NK-92 (cell line): ENCODE measurements around the gene BASP1.
"Not testable (repeated sequence)": the region's sequence is repeated elsewhere in the genome, so short reads cannot be mapped to it uniquely, and the experiment has no call there.

Source experiments
- DNase-seq: peaks from one replicate; lab custom pipeline; 2025; ENCODE audit not compliant: unreplicated experiment; lab: John Stamatoyannopoulos, UW

BASP1 gene

GRCh38 chr5:17222664-17223063 lies 5.2 kb downstream of the BASP1 start:
- no peak for DNase-seq

- no peak for DNase-seq
These were observed 6.1 kb downstream of the BASP1 start for GRCh38 chr5:17223367-17224185.

- no peak for DNase-seq
These were observed 7.6 kb downstream of the BASP1 start for GRCh38 chr5:17224858-17225511.

- no peak for DNase-seq
These were observed 8.1 kb downstream of the BASP1 start for GRCh38 chr5:17225520-17225919.

DNA sequence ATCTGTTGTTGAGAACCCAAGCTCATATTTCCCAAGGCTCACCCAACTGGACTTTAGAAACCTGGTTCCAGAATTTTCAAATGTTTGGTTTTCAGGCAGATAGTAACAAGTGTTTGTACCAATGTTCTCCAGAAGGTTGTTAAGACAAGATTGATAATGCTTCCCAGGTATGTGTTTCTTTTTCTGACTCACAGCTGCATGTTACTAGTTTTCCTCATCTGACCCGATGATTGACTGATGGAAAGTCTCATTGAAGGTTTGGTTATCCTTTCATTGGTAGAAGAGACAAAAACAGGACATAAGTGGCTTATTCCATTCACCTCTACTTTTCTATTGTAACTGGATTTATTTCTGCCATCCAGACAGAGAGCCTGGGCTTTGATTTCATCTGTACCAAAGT lies 10.4 kb downstream of the BASP1 start:
- DNase-seq: no peak

GRCh38 chr5:17228821-17229291 lies 11.4 kb downstream of the BASP1 start:
- DNase-seq: no peak

GRCh38 chr5:17229313-17229712 lies 11.9 kb downstream of the BASP1 start:
- DNase-seq: no peak

- no peak for DNase-seq
These were observed 12.8 kb downstream of the BASP1 start for GRCh38 chr5:17230191-17230590.

DNA sequence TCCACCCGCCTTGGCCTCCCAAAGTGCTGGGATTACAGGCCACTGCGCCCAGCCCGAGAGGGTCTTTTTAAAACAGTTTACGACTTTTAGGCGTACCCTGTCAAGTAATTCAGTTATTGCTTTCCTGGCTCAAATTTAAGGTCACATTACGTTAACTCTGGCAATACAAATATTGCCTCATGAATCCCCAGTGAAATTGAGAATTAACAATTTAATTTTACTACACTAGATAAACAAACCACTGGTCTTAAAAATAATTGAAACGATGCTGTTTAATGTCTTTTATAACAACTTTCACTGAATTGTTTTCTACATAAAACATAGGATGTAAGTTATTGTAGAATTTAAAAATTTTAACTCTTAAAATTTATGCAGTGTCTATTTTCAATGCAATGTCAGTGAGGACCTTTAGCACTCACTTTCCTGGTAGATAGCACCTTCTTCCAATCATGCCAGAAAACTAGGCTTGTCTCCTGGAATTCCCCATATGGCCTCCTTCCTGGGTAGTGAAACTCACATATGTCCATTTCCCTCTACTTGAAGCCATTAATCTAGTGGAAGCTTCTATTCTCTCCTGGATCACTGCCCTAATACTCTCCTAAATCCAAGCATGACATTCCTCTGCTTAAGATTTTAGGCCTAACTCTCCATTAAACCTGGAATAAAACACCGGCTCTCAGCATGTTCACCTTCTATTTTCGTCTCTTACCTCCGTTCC lies 13.5 kb downstream of the BASP1 start:
- no peak for DNase-seq

DNA sequence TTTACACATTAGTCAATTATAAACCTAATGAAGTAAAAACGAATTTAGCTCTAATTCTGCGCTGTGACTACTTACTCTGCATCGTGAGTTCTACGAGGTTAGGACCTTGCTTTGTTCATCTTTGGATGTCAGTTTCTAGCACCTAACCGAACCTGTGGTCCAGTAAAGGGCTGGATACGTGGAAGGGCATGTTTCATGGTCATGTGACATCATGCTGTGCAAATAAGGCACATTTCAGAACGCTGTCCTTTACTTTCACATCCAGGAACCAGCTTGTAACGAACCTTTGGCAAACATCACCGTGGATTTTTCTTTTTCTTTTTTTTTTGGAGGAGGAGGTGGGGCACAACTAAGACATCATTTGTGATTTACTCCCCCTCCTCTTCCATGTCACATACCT lies 15.0 kb downstream of the BASP1 start:
- no peak for DNase-seq

GRCh38 chr5:17233488-17233887 lies 16.1 kb downstream of the BASP1 start:
- no peak for DNase-seq

DNA sequence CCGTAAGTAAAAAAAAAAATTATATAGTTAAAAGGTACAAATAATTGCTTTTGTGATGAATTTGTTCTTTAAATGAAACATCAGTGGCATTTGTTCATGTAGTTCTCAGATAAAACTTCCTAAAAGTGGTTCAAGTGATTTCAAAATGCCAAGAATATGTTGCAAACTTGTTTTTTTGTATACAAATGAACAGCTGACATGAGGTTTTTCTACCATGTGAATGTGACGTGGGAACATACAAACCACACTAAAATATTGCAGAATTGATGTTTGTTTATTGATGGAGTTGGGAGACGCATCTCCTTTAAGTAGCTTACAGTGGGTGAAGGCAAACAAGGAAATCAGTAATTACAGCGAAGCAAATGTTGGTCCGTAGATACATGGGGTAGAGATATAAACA lies 16.9 kb downstream of the BASP1 start:
- no peak for DNase-seq

DNA sequence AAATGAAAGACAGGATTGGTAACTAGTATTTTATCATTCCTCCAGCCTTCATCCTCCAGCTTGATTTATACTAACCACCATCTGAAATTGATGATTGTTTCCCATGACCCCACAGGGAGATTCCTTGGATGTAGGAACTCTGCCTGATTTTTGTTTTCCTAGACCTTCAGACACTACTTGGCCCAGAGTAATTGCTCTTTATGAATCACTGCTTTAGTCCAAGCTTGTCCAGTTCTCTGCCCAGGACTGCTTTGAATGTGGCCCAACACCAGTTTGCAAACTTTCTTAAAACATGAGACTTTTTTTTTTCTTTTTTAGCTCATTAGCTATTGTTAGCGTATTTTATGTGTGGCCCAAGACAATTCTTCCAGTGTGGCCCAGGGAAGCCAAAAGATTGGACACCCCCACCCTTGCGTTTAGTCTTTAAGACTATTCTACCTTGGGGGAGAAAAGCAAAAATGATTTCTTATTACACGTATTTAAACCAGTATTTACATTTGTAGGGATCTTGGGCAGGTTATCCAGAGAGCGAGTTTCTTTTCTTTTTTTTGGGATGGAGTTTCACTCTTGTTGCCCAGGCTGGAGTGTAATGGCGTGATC lies 18.4 kb downstream of the BASP1 start:
- no peak for DNase-seq

DNA sequence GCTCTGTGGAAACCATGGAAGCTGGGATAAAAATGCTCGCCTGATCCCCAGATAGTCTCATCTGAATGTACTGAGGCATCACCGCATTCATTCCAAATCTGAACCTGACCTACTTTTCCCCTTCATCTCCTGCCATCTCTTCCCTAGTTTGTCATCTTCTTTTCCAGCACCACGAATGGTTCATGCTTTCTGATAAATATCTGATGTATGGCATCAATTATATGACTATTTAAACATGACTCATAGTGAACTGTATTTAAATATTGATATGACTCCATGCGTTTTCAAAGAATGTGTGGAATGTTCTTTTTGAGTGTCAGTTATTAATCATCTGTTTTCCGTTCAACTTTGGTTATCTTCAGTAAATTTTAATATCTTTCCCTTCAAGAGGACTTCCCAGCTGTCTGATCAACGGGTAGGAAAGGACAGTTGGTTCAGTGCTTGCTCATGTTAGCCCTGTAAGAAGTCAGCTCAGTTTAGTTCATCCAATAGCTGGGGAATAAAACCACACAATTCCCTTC lies 21.1 kb downstream of the BASP1 start:
- DNase-seq: no peak

DNA sequence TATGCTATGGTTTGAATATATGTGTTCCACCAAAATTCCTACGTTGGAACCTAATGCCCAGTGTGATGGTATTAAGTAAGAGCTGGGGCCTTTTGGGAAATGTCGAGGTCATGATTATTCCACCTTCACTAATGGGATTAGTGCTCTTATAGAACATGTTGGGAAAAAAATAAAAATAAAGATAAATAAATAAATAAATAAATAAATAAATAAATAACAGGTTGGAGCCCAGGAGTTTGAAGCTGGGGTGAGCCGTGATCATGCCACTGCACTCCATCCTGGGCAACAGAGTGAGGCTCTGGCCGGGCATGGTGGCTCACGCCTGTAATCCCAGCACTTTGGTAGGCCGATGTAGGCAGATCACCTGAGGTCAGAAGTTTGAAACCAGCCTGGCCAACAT lies 22.5 kb downstream of the BASP1 start:
- no peak for DNase-seq

DNA sequence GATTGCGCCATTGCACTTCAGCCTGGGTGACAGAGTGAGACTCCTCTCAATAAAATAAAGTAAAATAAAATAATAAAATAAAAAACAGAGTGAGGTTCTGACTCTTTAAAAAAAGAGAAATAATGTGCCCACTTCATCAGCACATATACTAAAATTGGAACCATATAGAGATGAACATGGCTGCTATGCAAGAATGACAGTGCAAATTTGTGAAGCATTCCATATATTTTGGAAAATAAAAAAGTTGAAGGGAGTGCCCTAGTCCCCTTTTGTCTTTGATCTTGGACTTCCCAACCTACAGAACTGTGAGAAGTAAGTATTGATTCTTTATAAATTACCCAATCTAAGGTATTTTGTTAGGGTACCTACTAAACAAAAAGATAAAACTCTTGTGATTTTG lies 23.1 kb downstream of the BASP1 start:
- DNase-seq: no peak

DNA sequence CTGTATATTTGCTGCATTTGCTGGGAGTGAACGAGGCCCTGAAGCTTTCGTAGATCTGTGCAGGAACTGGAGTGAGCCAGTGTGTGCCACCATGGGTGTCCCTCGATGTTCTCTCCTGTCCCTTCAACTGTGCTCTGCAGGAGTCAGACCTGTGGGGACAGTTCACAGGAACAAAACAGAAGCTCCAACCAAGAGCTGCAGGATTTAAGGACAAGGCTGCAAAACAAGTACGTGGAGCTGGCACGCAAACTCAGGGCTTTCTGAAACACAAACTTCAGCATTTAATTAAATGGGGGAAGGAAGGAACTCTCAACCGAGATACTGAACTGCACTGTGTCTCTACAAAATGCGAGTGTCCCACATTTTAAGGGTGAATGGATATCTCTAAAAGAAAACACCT lies 24.2 kb downstream of the BASP1 start:
- DNase-seq: no peak

- no peak for DNase-seq
These were observed 26.0 kb downstream of the BASP1 start for GRCh38 chr5:17243287-17244063.

- DNase-seq: no peak
These were observed 31.7 kb downstream of the BASP1 start for GRCh38 chr5:17249029-17249634.

DNA sequence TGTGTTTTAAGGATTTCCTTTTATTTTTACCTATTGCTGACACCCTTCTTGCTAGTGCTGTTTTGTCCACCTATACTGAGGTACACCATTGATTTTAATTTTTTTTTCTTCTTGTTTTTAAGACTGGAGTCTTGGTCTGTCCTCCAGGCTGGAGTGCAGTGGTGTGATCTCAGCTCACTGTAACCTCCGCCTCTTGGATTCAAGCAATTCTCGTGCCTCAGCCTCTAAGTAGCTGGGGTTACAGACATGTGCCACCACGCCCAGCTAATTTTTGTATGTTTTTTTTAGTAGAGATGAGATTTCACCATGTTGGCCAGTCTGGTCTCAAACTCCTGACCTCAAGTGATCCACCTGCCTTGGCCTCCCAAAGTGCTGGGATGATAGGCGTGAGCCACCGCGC lies 32.4 kb downstream of the BASP1 start:
- not testable (repeated sequence) for DNase-seq
